HG03460 (cell line): ENCODE measurements around the gene PNPO.

Source experiments
- ATAC-seq: cut with Tn5 transposase; IDR thresholded peaks from one replicate; pipeline ENCODE4 v1.9.1; 2021; ENCODE audit not compliant: unreplicated experiment

PNPO gene

GRCh38 chr17:47948706-47949196 lies 7.4 kb downstream of the PNPO start:
- no peak for ATAC-seq

- ATAC-seq = no peak
Observed at GRCh38 chr17:47949197-47949759, 7.9 kb downstream of the PNPO start.

- ATAC-seq = no peak
Observed at GRCh38 chr17:47949946-47950345, 8.6 kb downstream of the PNPO start.

- no peak for ATAC-seq
Observed at GRCh38 chr17:47950448-47950847, 9.1 kb downstream of the PNPO start.

GRCh38 chr17:47952171-47953021 lies 11.0 kb downstream of the PNPO start:
- no peak for ATAC-seq

GRCh38 chr17:47953909-47954308 lies 12.5 kb downstream of the PNPO start:
- no peak for ATAC-seq

GRCh38 chr17:47955497-47956461 lies 14.4 kb downstream of the PNPO start:
- ATAC-seq = no peak

GRCh38 chr17:47956791-47957590 lies 15.6 kb downstream of the PNPO start:
- no peak for ATAC-seq

GRCh38 chr17:47957591-47958490 lies 16.5 kb downstream of the PNPO start, which contains the start of gene PRR15L:
TSS of gene PRR15L (minus strand) at chr17:47957883. CDS start at chr17:47953234, 4,649 bp downstream.
- ATAC-seq = no peak

GRCh38 chr17:47959825-47960655 lies 18.7 kb downstream of the PNPO start:
- ATAC-seq = no peak

- no peak for ATAC-seq
Observed at GRCh38 chr17:47961406-47961805, 20.0 kb downstream of the PNPO start.

- ATAC-seq = no peak
Observed at GRCh38 chr17:47962901-47963300, 21.5 kb downstream of the PNPO start.

GRCh38 chr17:47964856-47965255 lies 23.5 kb downstream of the PNPO start:
- ATAC-seq = no peak

- no peak for ATAC-seq
Observed at GRCh38 chr17:47966079-47966519, 24.7 kb downstream of the PNPO start.

- ATAC-seq = no peak
Observed at GRCh38 chr17:47967607-47968252, 26.4 kb downstream of the PNPO start.

GRCh38 chr17:47968836-47969235 lies 27.5 kb downstream of the PNPO start:
- ATAC-seq = no peak

GRCh38 chr17:47969930-47970724 lies 28.8 kb downstream of the PNPO start:
- ATAC-seq = no peak
